ENCODE measurements around the gene GPATCH3.

Gene GPATCH3

DNA sequence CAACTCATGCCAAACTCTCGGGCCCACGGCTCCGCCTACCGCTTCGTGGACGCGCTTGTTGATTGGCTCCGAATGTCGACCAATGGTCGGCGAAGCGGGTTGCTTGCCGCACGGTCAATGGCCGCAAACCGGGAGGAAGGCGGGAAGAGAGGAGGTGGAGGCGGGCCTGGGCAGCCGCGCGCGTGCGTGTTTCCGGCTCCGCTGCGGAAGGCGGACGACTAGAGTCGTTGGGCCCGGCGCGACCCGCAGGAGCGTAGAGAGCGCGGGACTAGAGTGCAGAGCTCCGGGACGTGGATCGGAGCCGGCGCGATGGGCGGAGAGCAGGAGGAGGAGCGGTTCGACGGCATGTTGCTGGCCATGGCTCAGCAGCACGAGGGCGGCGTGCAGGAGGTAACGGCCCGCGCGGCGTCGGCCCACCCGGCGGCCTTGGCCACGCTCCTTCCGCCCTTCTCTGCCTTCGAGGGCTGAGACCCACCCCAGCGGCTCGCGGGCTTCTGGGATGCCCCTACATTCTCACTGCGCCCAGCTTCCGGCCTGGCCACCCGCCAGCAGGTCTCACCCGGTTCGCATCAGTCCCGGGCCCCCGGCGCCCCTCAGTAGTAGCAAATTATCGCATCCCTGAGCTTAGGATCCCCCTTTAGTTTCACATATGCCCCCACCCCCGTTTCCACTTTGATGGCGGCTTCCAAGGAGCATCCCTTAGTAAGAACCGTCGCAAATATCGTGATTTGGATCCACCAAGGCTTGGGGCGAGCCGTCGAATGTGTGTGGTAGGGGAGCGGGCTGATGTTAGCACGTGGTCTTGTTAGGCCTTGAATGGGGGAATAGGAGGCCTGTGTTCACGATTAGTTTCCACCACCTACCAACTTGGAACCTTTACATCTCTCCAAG is 21.5 kb upstream of the GPATCH3 start, which contains the start of gene NUDC:
NUDC (plus strand) TSS at position 204 of the 891 bp plus-strand sequence; CDS start at position 310, 106 bp downstream.
- TF ChIP-seq GATA2 (IDR thresholded peaks at IDR 0.05; ENCODE audit: low read depth, low read length): no peak
- TF ChIP-seq GATA3 (IDR thresholded peaks at IDR 0.05; ENCODE audit: low read depth, low read length): no peak

DNA sequence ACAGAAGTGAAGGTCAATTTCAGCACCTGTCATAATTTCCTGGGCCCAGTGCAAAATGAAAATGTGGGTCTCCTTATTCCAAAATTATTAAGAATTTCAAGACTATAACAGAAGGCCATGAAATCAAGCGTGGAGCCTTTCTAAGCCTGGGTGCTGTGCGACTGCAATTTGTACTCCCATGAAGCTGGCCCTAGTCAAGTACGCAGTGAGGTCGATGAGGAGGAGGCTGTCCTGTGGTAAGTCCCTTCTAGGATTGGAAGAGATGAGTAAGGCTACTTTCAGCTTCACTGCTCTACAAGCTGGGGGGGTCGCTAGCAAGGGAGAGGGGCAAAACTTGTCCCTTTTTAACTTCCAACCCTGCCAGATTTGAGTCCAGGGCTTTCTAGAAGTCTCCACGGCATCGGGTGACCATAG is 20.9 kb upstream of the GPATCH3 start:
- TF ChIP-seq GATA2 (IDR thresholded peaks at IDR 0.05; ENCODE audit: low read depth, low read length) (no peak), GATA3 (IDR thresholded peaks at IDR 0.05; ENCODE audit: low read depth, low read length) (no peak)

DNA sequence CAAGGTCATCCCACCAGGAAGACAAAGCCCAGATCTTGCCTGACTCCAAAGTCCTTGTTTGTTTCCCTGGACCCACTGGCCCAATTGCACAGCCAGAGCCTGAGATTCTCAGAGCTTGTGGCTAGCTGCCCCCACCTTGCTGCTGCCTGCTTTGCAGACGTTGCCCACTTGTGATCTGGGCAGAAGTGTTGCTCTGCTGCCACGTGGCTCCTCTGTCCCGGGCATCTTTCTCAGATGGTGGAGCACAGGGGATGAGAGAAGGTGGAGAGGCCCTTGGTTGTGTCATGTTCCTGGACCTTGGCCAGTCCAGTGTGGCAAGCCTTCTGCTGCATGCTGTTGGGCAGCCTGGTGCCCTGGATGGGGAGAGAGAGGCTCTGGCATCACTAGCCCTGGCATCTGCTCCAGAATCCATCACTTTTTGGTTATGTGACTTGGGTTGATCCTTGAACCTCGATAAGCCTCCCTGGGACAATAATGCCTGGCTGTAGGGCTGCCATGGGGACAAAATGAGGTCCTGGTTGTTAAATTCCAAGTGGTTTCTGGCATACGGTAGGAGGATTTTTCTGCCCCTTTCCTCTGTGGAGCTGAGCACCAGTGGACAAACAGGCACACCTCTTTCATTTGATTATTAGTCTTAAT is 15.1 kb upstream of the GPATCH3 start:
- TF ChIP-seq GATA3 (IDR thresholded peaks at IDR 0.05; ENCODE audit: low read depth, low read length): no peak
- TF ChIP-seq GATA2 (IDR thresholded peaks at IDR 0.05; ENCODE audit: low read depth, low read length): no peak

DNA sequence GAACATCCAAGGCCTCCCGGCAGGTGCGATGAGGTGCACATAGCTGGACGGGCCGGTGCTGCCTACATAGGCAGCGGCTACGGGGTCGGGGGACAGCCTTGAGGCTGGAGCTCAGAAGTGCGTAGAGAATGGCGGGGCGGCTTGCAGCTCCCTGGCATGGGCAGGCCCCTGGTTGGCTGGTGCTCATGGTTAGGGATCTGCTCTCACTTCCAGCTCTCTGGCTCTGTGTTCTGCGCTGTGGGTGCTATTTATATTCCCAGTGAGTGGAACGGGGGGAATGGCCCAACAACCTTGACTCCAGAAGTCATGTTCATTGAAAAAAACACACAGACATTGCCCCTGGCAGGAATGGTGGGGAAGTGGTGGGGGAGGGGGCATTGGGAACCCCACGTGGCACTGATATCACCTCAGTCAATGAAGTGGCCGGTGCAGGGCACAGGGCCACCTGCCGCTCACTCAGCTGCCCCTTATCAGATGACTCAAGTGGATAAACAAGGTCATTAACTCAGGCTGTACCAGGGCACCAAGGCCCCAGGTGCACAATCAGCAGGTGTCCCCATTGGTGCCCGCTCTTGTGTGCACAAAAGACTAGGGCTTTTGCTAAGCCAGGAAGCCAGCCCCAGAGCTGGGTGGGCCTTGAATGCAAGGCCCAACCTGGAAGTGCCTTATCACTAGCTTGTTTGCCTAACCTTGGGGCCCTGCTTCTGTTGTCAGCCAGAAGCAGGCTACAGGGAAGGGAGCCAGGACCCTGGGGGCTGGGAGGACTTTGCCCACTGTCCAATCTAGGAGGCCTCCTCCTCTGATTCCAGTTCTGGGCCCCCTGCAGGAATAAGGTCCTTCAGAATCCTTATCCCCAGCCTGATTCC is 13.7 kb upstream of the GPATCH3 start, which contains the start of gene NR0B2:
NR0B2 (minus strand) TSS at position 222 of the 866 bp plus-strand sequence; CDS start at position 187, 35 bp downstream.
- no peak for TF ChIP-seq GATA3 (IDR thresholded peaks at IDR 0.05; ENCODE audit: low read depth, low read length)
- TF ChIP-seq GATA2 (IDR thresholded peaks at IDR 0.05; ENCODE audit: low read depth, low read length): no peak

DNA sequence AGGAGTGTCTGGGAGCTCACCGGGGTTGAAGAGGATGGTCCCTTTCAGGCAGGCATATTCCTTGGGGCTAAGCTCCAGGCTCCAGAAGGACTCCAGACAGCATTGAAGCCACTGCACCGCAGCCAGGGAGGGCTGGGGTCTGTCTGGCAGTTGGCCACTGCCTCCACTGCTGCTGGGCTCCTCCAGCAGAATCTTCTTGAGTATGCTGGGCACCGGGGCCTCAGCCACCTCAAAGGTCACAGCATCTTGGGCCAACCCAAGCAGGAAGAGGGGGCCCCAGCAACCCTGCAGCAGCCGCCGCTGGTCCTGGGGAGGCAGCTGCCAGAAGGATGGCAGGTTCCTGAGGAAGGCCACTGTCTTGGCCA is 13.1 kb upstream of the GPATCH3 start:
- no peak for TF ChIP-seq GATA2 (IDR thresholded peaks at IDR 0.05; ENCODE audit: low read depth, low read length)
- no peak for TF ChIP-seq GATA3 (IDR thresholded peaks at IDR 0.05; ENCODE audit: low read depth, low read length)

DNA sequence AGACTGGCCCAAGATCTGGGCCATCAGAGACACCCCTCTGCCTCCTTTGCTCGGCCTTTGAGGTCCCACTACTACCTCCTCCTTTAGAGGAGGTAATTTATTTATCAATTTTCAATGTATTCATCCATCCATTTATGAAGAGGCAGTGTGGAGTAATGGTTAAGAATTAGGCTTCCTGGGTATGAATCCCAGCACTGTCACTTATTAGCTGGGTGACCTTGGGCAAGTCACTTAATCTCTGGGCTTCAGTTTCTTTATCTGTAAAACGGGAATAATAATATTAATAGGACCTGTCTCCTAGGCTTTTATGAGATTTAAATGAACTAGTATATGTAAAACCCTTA is 11.9 kb upstream of the GPATCH3 start:
- TF ChIP-seq GATA2 (IDR thresholded peaks at IDR 0.05; ENCODE audit: low read depth, low read length): no peak
- no peak for TF ChIP-seq GATA3 (IDR thresholded peaks at IDR 0.05; ENCODE audit: low read depth, low read length)

DNA sequence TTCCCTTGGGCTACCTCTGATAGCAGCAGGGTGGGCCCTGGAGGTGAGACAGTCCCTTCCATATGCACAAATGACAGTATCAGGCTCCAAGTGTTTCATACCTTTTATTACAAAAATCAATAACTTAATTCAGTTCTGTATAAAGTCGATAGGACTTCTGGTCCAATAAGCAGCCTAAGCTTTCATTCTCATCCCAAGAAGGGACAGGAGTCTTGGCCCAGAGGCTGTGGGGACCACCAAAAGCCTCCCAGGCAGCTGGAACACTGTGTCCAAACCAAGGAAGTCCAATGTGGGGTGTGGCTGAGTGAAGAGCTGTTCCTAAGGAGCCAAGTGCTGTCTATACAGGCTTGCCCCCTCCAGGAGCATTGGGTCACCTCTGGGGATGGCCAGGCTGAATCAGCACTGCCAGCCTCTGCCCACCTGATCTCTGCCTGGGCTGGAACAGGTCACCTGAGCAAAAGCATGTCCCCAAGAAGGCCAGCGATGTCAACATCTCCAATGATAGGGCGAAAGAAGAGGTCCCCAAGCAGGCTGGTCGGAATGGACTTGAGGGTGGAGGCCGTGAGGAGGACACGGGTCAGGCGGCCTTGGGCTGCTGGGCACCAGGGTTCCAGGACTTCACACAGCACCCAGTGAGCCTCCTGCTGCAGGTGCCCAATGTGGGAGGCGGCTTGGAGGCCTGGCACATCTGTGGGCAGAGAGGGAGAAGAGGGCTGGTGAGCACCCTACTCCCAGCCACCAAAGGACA is 11.3 kb upstream of the GPATCH3 start:
- TF ChIP-seq GATA2 (IDR thresholded peaks at IDR 0.05; ENCODE audit: low read depth, low read length) (no peak), GATA3 (IDR thresholded peaks at IDR 0.05; ENCODE audit: low read depth, low read length) (no peak)

DNA sequence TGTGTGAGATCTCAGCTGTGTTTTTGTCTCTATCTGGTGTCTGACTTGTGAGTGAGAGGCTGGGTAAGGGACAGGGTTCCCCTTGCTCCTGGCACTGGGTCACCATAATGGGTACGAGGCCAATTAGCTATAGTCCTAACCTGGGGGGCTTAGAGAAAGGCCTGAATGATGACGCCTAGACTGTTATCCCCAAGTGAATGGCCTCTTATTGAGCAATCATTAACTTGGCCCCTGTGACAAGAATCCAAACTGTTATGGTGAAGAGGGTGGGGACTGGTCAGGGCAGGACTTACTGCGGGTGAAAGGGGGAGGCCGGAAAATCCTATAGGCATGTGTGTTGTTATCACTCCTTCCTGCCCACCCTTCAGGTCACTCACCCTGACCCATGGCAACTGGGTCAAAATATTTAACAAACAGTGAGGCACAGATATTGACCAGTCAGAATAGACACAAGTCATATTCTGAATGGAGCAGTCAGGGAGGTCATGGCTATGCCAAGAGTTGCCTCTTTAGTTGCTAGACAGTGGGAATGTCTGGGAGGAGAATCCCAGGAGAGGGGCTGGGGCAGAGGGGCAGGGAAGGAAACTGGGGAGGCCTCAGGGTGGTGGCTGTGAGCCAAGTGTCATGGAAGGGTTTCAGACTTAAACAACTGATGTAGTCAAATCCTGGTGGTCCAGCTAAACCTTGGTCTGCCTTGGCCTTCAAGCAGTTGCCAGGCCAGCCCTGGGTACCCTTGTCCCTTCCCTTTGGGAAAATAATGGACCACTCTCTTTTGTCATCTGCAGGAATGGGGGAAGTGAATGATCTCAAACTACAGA is 10.3 kb upstream of the GPATCH3 start:
- TF ChIP-seq GATA2 (IDR thresholded peaks at IDR 0.05; ENCODE audit: low read depth, low read length) (no peak), GATA3 (IDR thresholded peaks at IDR 0.05; ENCODE audit: low read depth, low read length) (no peak)

DNA sequence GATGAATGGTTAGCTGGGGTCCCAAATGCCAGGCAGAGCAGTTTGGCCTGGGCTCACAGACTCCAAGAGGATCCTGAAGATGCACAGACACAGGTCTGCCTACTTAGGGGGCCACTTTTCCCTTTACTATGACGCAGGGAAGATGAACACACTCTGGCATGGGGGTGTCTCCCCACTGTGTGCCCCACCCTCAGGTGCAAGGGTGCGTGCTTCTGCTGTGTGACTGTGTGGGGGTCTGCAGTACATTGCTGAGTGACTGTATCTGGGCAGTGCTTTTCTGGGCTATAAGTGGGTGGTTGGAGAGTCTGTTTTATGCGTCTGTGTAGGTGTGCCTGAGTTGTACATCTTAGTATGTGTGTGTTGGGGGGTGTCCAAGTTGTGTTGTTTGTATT is 9.7 kb upstream of the GPATCH3 start:
- no peak for TF ChIP-seq GATA3 (IDR thresholded peaks at IDR 0.05; ENCODE audit: low read depth, low read length)
- no peak for TF ChIP-seq GATA2 (IDR thresholded peaks at IDR 0.05; ENCODE audit: low read depth, low read length)

DNA sequence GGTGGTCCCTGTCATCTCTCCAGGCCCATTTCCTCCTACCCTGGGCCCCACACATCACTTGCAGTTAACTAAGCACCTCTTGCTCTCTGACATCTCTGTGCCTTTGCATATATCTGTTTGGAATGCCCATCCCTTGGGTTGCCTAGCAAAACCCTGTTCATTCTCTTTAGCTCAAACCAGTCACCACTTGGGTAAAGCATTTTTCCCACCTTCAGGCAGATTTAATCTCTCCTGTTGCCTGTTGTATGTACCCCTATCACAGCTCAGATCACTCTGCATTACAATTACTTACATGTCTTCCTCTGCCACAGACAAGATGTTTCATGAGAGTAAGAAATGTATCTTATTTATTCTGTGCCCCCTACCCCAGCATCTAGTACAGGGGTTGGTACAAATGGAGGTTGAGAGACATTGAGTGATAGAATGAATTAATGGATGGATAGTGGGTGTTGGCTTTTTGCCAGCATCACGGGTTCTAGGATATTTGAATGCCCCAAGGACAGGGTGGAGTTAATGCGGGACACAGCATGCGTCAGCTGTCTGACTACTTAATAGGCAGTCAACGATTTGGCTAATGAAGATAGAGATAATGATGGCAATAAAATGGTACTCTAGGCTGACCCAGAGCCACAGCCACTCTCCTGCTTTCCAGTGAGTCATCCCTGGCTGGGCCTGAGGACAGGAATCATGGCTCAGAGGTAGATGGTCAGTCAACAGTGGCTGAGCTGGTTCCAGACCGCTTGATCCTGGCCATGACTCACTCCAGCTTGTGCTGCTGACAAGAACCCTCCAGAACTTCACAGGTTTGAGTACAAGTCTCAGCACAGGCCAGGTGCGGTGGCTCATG is 7.0 kb upstream of the GPATCH3 start:
- TF ChIP-seq GATA3 (IDR thresholded peaks at IDR 0.05; ENCODE audit: low read depth, low read length): no peak
- TF ChIP-seq GATA2 (IDR thresholded peaks at IDR 0.05; ENCODE audit: low read depth, low read length): no peak

DNA sequence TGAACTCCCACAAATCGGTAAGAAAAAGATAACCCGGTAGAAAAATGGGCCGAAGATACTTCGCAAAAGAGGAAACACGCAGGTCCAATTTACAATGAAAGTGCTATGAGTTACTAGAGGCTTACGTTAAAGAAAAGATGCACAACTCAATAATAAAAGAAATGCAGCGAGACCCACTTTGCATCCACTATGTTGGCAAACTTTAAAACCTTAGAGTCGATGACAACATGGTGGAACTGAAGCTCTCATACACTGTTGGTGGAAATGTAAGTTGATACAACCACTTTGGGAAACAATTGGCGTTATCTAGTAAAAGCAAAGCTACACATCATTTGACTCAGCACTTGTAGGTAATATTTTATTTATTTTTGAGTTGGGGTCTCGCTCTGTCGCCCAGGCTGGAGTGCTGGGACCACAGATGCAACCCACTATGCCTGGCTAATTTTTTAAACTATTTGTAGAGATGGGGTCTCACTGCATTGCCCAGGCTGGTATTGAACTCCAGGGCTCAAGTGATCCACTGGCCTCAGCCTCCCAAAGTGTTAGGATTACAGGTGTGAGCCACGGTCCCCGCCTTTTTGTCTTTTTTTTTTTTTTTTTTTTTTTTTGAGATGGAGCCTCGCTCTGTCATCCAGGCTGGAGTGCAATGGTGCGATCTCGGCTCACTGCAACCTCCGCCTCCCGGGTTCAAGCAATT is 696 bp upstream of the GPATCH3 start:
- TF ChIP-seq GATA3 (IDR thresholded peaks at IDR 0.05; ENCODE audit: low read depth, low read length): no peak
- no peak for TF ChIP-seq GATA2 (IDR thresholded peaks at IDR 0.05; ENCODE audit: low read depth, low read length)
